CD4-positive, alpha-beta T cell treated with Interferon alpha-2 for 1 hour (primary cell): ENCODE results near the gene USP10.

Source experiments
- DNase-seq, 2 donors: peaks; one replicate each; pipeline ENCODE4 v3.0.0-alpha.2; 2020 to 2022

USP10 gene

DNA sequence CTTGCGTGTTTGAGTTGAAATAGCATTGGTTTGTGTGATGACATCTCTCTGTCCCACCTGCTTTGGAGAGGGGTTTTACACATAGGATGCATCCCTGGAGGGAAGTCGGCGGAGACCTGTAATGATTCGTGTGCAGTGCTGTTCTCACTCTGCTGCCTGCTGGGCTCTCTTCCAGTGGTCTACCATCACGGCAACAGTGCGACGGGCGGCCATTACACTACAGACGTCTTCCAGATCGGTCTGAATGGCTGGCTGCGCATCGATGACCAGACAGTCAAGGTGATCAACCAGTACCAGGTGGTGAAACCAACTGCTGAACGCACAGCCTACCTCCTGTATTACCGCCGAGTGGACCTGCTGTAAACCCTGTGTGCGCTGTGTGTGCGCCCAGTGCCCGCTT lies 78.9 kb downstream of the USP10 start:
- DNase-seq, result no peak

DNA sequence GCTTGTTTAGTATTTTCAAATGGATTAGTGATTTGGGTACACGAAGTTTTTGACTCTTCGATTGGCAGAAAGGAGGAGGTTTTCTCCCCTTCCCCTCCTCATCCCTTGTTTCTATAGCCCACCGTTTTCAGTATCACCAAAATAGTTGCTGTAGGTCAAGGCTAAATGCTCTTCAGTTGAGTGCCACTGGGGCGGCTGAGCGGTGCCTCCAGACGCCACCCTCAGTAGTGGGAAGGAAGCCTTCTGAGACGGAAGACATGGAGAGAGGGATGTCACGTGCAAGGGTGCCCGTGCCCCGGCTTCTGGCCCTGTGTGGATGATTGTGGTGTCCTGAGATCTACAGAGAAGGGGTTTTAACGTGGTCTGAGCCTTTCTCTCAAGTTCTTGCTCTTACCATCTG lies 80.3 kb downstream of the USP10 start:
- no peak for DNase-seq

DNA sequence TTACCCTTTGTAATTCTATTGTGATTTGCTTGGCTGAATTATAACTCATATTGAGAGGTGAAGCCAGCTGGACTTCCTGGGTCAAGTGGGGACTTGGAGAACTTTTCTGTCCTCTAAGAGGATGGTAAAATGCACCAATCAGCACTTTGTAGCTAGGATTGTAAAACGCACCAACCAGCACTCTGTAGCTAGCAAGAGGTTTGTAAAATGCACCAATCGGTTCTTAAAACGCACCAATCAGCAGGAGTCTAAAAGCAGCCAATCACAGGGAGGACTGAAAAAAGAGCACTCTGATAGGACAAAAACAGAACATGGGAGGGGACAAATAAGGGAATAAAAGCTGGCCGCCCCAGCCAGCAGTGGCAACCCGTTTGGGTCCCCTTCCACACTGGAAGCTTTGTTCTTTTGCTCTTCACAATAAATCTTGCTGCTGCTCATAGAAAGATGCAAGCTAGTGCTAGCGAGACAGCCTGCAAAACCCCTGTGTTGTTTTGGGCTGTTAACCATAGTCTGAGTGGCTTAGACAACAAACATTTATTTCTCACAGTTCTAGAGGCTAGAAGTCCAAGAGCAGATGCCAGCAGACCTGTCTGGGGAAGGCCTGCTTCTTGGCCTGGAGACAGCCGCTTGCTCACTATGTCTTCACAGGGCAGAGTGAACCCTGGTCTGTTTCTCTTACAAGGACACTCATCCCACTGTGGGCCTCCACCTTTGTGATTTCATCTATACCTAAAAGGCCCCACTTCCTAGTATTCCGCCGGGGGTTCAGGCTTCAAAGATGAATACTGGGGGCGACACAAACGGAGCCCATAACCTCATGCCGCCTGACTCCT lies 81.0 kb downstream of the USP10 start:
- no peak for DNase-seq

DNA sequence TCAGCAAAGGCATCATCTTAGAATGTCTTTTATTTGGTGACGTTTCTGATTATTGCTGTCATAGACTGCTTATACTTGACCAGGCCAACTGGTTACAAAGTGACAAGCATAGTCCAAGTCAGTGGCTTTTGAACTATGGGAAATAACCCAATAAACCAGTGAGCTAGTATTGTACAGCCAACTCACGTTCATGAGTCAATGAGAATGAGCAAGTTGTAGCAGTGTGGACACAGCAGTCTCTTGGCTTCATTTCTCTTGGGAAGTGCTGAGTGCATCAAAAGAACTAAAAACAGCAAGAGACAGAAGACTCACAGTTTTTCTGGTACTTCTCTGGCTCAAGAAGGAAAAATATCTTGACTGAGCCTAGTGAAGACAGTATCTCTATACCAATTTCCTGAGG lies 83.0 kb downstream of the USP10 start:
- no peak for DNase-seq

DNA sequence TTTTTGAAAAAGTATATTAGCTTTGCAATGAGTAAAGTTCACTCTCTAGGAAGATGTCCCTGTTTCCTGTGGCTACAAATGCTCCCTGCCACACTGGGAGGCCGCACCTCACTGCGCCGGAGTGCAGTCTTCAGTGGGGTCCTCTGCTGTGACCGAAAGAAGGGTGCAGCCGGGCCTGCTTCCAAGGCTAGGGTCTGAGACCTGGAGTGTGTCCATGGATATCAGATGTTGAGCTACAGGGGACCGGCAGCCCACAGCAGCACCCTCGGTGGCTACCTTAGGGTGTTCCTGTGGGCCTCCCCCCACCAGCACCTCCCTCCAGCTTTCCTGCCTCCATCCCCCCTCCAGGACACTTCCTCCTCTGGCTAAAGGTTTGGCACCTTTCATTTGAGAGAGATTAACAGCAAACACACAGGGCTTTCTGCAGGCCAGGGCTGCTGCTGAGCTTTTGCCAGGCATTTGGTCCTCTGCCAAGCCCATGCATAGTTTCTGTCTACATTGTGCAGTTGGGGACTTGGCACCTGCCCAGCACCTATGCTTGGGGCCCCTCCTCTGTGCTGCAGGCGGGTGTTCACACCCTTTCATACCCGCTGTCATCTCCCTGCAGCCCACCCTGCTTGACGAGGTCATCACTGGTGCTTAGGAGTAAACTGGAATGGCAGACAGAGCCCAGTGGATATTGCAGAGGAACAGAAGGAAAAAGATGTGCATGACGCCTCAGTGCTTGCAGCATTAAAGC lies 86.2 kb downstream of the USP10 start:
- DNase-seq, result no peak

DNA sequence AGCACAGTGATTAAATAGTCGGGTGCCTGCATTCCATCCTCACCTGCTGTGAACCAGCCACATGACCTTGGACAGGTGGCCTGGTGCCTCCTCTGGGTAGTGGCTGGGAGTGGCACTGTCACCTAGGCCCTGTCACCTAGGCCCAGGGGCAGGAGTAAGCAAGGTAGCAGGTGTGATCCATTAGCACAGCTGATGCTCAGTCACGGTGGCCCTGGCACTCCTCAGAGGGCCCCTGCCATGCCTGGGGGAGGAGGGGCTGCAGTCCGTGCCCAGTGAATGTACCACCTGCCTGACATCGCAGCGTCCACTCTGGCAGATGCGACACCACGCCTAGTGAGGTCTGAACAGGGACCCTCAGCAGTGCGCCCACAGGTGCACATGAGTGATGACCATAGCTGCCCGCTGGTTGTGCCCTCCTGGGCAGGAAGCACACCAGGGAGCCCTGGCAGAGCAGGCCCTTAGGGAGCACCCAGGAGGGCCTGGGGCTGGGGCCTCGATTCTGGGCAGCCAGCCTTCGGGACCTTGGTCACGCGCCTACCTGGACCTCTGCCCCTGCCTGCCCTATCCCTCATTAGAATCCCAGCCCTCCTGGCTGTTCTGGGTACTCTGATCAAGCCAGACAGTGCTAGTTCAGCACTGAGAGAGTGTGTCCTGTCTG lies 86.9 kb downstream of the USP10 start:
- DNase-seq, result no peak

DNA sequence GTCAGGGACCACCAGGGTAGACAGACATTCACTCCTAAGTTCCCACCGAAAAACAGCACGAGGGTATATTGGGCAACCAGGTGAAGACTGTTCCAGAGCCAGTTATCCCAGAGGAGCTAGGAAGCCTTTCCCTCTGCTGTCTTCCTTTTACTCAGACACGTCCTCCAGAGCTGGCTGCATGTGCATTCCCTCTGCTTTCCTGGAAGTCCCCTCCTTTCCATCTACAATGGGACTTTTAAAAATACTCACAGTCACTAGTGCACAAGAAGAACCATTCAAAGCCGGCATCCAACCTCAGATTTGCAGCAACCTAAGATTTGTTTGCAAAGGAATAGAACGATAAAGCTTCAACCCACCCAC lies 87.4 kb downstream of the USP10 start:
- DNase-seq, result no peak

DNA sequence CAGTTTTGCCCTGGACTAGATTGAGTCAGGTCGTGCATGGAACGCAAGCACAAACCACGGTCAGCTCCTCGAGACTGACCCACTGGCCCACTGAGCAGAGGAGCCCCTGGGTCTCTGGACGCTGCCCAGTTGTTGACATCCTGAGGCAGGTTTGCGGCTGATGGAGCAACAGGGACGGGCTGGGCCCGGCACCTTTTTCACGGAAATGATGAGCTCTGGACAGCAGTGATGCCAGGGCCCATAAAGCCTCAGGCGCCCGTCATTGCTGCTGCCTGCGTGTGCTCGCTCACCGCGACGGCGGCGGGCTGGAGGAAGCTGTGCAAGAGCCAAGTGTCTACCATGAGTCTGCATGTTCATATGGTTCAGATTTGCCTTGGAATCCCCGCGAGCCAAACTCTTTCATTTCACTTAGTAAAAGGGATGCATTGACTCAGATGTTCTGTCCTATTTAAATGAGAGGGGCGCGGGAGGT lies 89.2 kb downstream of the USP10 start:
- DNase-seq, result no peak

DNA sequence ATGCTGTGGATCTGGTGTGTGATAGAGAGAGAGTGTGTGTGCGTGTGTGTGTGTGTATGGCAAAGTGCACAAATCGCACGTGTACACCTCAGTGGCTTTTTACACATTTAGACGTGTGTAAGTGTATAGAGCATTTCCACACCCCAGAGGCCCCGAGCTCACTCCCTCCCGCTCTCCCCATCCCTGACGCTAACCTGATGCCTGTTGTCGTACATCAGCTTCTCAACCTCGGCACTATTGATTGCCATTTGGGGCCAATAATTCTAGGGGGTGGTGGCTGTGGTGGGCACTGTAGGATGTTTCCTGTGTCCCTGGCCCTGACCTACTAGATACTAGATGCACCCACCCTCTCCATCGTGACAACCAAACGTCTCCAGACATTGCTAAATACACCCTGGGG lies 89.6 kb downstream of the USP10 start:
- DNase-seq, result no peak

DNA sequence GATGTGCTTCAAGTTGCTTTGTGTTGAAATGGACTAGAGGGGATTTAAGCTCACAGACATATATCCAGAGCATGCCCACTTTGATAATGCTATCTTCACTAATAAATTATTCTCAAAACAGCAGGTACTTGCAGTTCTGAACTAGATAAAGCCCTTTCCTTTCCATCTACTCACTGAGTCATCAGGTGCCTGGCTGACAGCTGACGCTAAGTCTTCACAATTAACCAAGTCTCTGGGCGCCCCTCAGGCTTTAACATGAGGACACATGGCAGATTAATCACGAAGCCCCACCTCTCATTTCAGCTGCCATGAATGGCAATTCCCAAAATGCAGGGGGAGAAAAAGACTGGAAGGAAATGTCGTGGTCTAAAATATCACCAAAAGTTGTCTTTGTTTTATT lies 90.5 kb downstream of the USP10 start:
- no peak for DNase-seq

DNA sequence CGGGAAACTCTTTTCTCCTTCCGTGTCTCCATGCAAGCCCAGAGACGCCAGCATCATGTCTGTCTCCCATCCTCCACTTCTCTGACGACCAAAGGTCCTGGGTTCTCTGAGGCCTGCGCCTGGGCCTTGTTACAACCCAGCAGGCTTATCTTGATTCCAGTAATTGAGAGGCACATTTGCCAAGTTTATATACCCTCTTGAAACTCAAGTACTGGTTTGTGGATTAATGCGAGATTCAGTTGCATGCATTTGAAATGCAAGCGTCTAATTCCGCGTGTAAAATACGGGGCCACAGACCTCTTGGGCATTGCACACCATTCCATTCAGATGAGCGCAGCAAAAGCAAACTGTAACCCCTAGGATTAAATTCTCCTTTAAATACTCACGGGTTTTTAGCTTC lies 91.3 kb downstream of the USP10 start:
- DNase-seq, result no peak

DNA sequence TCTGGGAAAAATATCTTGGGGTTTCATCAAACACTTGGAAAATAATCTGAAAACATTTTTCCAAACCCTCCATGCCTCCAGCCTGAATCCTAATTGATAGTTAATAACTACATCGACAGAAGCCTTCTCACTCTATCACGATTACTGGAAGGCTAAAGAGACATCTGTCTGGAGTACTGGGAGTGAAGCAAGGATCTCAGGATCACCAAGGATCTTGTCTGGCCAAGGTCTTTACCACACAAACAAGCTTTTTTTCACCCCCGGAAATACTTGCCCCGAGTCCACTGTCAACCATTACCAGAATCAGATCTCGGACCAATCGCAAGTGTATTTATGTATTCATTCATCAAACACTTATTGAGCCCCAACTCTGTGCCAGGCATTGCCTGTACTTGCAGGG lies 91.7 kb downstream of the USP10 start:
- DNase-seq, result no peak

DNA sequence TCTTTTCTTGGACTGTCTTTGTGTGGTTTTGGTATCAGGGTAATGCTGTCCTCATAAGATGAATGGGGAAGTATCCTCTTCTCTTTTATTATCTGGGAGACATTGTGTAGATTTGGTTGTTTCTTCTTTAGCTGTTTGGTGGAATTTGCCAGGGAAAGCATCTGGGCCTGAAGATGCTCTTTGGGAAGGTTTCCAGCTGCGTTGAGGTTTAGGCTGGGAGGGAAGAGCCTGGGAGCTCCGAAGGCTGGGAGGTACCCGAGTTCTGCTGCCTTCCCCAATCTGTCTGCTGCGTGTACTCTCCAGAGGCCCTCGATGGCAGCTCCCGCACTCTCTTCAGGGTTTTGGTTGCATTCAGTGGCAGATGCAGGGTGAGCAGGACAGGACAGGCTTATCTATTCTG lies 94.4 kb downstream of the USP10 start:
- DNase-seq, result no peak

DNA sequence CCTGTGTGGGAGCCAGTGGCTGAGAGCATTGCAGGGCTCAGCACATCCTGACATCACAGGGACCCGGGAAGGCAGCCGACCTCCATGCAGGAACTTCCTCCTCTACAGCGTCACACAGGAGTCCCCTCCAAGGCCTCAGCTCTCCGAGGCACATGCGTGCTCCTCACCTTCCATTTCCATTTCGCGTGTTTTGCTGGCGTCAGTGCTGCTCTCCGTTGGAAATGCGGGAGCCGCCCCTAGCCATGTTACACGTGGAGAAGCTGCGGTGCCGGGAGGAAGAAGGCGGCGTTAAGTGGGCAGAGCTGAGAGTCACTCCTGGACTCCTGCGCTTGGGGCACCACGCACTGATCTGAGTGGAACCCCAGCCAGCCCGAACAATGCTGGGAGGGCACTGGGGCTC lies 94.8 kb downstream of the USP10 start:
- DNase-seq, result no peak

DNA sequence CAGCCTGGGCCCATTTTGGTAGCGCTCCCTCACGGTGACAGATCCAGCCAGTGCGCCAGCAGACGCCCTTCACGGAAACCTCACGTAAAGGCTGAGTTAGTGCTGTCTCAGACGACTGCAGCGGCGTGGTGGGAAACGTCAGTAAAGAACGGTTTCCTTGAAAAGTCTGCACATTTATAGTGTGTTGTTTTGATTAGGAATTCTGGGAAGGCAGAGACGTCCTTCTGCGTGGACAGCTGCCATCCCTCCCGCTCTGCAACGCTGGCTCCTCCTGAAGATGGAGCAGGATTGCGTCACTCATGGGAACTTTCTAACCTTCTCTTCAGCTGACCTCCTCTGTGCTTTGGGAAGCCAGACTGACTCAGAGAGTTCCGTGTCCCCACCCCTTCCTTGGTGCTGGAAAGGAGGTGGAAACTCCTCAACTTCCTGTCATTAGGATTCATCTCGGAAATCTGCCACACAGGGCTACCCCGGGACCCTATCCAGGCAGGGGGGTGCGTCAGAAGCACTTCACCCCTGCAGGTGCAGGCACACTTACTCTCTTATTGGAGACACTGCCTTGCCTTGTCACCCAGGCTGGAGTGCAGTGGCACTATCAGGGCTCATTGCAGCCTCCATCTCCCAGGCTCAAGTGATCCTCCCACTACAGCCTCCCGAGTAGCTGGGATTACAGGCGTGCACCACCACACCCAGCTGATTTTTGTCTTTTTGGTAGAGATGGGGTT lies 95.7 kb downstream of the USP10 start:
- DNase-seq, result no peak

DNA sequence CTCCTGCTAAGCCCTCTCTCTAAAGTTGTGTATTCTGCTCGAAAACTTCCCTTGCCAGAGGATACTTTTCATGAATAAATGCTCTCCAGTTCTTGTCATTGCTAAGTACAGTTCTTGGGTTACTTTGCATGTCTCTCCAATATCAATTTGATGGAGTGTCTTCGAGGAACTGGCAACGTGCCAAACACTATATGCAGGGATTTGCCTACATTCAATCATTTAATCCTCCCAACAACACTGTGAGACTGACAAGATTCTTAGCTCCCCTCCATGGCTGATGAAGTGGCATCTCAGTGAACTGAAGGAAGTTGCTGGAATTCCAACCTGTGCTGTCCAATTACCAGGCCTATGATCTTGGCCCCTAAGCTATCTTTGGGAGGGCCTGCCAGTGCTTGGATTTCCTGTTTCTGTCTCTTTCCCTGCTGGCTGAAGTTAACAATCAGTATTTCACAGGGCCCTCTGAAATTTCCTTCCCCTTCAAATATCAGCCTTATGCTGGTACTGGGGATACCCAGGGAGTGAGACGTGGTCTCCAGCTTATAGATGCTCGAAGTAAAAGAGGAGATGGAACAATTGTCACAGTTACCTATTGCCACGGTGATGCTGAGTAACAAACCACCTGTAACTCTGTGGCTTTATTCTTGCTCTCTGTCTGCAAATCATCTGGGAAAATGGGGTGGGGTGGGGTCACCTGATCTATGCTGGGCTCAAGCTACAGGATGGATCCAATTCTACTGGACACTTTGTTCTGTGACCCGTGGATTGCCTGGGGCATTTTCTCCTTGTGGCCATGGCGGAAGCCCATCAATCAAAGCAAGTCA lies 100.6 kb downstream of the USP10 start:
- no peak for DNase-seq

DNA sequence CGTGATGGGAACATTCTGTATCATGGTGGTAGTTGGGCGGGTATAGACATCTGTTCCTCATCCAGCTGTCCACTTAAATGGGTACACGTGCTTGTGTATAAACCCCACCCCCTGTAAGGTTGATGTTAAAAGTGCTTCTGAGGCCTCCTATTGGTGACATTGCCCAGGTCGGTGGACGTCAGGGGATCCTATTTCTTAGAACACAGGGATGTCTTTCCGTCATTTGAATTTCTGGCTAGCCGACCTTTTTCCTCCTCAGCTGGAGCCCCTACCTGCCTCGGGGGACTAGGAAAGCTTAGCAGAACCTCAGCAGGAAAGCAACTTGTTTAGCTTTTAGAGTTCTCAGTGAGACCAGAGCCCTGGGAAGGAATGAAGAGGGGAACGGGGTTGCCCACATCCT lies 103.3 kb downstream of the USP10 start:
- DNase-seq, result no peak

DNA sequence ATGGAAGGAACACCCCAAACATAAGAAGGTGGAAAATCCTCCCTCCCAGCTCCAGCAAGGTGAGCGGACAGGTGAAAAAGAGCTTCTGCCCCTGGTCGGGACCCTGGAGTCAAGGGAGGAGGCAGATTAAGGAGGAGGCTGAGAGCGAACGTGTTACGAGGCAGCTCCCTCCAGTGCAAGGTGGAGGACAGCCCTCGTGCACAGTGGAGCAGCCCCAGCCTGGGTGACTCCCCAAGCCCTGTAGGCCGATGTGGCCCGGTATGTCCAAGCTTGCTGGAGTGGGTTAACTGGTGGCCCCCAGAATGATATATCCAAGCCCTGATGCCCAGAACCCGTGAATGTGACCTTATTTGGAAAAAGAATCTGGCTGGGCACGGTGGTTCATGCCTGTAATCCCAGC lies 104.5 kb downstream of the USP10 start:
- DNase-seq, result no peak

DNA sequence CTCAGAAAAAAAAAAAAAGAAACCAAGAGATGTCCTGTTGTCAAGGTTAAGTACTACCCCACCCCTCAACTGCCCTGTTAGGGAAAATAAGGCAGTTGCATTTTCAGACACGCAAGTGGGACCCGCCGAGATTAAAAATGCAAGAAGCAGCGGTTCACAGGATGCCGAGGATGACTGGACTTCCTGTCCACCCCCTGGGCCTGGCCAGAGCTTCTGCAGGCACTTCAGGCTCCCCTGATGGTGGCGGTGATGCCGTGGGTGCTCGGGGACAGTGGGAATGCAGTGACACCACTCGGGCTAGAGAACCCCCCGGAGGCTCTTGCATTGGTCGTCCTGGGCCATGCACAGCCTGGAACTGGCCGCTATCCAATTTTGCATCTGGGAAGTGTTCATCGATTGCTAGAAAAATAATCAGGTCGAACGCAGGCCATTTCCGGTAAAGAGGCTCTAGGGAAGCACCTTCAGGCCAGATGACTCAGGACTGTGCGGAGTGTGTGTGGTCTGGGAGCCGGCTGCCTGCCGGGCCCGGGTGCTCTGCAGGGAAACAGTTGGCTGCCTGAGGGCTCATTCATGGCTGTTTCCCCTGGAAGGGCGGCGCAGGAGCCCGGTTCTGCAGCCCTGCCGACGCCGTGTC lies 106.6 kb downstream of the USP10 start:
- DNase-seq, result peak in 1 of 2 donors; percentile 69

DNA sequence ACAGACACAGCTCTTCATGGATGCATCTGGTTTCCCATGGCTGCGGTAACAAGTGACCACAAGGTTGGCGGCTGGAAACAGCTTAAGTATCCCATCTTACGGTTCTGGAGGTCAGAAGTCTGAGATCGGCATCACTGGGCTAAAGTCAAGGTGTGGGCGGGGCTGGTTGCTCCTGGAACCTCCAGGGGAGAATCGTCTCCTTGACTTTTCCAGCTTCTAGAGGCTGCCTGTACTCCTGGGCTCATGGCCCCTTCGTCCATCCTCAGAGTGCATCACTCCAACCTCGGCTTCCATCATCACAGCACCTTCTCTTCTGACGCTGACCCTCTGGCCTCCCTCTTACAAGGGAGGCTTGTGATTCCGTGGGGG lies 107.1 kb downstream of the USP10 start:
- no peak for DNase-seq

DNA sequence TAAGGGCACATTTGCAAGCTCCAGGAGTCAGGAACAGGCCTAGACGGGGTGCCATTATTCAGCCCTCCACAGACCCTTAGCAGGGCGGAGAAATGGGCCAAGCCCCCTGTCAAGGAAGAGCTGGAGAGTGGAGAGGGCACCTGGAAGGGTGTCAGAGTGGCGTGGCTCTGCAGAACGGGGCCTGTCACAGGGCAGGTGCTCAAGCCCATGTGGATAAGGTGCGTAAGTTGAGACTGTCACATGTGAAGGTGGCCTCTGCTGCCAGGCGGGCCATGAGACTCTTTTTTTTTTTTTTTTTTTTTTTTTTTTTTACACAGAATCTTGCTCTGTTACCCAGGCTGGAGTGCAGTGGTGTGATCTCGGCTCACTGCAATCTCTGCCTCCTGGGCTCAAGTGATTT lies 108.0 kb downstream of the USP10 start:
- DNase-seq, result no peak

DNA sequence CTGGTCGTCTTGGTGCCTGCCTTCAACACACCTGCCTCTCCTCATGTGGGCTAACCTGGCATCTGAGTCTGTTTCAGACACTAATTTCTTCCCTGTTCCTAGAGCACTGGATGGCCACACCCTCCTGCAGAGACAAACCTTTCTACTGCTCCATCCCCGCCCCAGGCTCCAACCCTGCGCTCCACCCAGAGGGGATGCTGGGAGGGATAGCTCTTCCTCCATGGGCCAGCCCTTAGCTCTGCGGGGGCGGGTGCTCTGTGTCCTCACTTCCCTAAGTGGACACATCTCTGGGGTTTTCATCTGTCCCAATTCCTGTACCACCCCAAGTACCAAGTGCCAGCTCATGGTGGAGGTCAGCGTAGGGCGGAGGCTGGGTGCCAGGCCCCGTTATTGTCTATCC lies 109.0 kb downstream of the USP10 start:
- DNase-seq, result no peak
